ENCODE results near the gene CFAP410.

DNA sequence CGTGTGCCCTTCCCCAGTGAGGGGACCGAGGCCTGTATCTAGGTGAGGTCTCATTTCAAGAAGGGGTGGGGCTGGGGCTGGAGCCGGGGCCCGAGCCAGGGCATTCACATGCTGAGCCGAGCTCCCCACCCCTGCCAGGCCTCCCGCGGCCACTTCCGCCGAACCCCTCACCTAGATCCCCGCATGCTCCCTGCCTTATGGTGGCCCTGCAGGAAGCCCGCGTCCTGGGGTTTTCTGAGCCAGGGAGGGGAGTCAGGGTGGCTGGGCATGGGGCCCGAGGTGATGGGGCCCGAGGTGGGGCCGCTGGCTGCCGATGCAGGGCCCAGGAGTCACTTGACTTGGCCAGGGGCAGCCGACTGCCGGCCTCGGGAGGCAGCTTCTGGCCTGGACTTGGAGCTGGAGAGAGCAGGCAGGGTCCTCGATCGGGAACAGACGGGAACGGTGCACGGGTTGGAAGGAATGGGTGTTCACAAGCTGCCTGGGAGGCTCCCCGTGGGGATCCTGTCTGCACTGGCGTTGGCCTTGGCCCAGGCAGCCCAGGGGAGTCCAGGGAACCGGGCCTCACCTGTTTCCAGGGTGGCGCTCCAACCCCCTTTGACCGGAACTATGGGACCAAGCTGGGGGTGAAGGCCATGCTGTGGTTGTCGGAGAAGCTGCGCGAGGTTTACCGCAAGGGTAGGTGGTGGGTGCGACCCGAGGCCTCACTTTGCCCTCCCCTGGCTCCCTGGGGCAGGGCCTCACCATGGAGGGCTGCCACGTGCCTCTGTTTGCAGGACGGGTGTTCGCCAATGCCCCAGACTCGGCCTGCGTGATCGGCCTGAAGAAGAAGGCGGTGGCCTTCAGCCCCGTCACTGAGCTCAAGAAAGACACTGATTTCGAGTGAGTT, 13.6 kb downstream of the CFAP410 start:
- TF ChIP-seq, protein P1, sequence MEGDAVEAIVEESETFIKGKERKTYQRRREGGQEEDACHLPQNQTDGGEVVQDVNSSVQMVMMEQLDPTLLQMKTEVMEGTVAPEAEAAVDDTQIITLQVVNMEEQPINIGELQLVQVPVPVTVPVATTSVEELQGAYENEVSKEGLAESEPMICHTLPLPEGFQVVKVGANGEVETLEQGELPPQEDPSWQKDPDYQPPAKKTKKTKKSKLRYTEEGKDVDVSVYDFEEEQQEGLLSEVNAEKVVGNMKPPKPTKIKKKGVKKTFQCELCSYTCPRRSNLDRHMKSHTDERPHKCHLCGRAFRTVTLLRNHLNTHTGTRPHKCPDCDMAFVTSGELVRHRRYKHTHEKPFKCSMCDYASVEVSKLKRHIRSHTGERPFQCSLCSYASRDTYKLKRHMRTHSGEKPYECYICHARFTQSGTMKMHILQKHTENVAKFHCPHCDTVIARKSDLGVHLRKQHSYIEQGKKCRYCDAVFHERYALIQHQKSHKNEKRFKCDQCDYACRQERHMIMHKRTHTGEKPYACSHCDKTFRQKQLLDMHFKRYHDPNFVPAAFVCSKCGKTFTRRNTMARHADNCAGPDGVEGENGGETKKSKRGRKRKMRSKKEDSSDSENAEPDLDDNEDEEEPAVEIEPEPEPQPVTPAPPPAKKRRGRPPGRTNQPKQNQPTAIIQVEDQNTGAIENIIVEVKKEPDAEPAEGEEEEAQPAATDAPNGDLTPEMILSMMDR (IDR thresholded peaks at IDR 0.05): no peak
- no peak for TF ChIP-seq EP300 (IDR thresholded peaks at IDR 0.05)
